Measurements from ENCODE around the gene TOP3B. TPM values are rescaled to one million over a fixed set of nuclear protein-coding genes. Genes with fewer than 3 reads are reported as not detected.

TOP3B gene
- total RNA-seq, 1 experiment from 2014 or later, result 68.6 TPM

GRCh38 chr22:21920341-21921183, 62.0 kb downstream of the TOP3B start:
- DNase-seq (ENCODE audit: low spot score) (no peak), ATAC-seq (no peak)
- Mint-ChIP-seq H3K4me3 (no peak overlapping the region), H3K27me3 (ENCODE audit: low read depth) (no peaks in the 10 kb centered on the region), H3K9me3 (no peaks in the 10 kb centered on the region), H3K27ac (peak overlapping the region; percentile 96), H3K36me3 (0 out of 2 replicates have a peak, but pooled peaks cover 3% of the 10 kb centered on the region), H3K4me1 (peaks cover 56% of the 10 kb centered on the region)
- CTCF ChIA-PET, result interaction anchor here (0.7 to 3.5 kb wide), 11 partner anchors 8 to 213 kb away, joined by 3 to 39 read pairs (median 5); partner anchors contain the start of genes MAPK1 and PPM1F
- no peak for TF ChIP-seq CBFB (CRISPR knock-in tag; IDR thresholded peaks at IDR 0.05; ENCODE audit: low read depth)
- no peak for TF ChIP-seq PRDM15 (CRISPR knock-in tag; IDR thresholded peaks at IDR 0.05)
- no peak for TF ChIP-seq ELF4 (CRISPR knock-in tag; IDR thresholded peaks at IDR 0.05; ENCODE audit: low read depth)
- no peak for TF ChIP-seq RORB (CRISPR knock-in tag; IDR thresholded peaks at IDR 0.05)
- TF ChIP-seq, protein P1, sequence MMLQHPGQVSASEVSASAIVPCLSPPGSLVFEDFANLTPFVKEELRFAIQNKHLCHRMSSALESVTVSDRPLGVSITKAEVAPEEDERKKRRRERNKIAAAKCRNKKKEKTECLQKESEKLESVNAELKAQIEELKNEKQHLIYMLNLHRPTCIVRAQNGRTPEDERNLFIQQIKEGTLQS (CRISPR knock-in tag; conservative IDR thresholded peaks at IDR 0.05), result no peak
- TF ChIP-seq ETV6 (CRISPR knock-in tag; IDR thresholded peaks at IDR 0.05), result no peak
- no peak for TF ChIP-seq PRRX2 (CRISPR knock-in tag; IDR thresholded peaks at IDR 0.05)
- TF ChIP-seq, protein P2, sequence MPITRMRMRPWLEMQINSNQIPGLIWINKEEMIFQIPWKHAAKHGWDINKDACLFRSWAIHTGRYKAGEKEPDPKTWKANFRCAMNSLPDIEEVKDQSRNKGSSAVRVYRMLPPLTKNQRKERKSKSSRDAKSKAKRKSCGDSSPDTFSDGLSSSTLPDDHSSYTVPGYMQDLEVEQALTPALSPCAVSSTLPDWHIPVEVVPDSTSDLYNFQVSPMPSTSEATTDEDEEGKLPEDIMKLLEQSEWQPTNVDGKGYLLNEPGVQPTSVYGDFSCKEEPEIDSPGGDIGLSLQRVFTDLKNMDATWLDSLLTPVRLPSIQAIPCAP (CRISPR knock-in tag; IDR thresholded peaks at IDR 0.05), result no peak
- no peak for TF ChIP-seq ZSCAN18 (CRISPR knock-in tag; IDR thresholded peaks at IDR 0.05)
- TF ChIP-seq GTF2I (CRISPR knock-in tag; conservative IDR thresholded peaks at IDR 0.05), result no peak
- POLR2A ChIA-PET, result no interaction called here

DNA sequence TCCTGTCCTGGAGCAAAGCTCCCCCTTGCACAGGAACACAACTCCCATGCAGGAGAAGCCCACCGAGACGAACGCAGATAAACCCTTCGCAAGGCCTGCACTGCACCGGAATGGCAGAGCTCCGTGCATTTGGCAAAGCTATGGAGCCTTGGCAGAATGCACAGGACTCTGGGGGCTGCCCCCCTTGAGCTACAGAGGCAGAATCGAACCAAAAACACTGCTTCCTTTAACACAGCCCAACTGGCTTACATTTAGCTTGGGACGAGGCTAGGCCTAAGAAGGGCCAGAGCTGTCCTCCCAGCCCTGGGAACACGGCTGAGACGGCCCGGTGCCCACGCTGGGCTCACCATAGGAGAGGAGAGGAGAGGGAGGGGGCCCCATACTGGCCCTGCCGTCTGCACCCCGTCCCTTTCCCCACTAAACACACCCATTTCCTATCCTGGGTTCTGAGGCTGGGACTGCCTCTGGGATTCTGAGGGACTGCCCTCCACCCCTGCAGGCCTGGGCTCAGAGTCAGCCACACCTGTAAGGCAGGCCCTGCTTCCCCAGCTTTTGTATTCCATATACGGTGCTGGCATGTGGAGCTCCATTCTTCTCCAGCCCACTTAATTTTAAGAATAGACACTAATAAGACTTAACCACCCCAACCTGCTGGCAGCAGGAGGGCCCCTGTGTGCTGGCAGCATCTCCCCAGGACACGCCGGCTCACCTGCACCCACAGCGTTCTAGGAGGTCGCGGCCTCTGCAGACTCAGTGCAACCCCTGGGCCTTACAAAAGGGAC, 62.9 kb downstream of the TOP3B start:
- ChIA-PET POLR2A (no interaction called here), CTCF (interaction anchor here (0.7 to 3.4 kb wide), 4 partner anchors 13 to 212 kb away, joined by 3 to 39 read pairs (median 4); partner anchors contain the start of gene PPM1F)
- peak overlapping the region; percentile 57 for H3K27ac Mint-ChIP-seq
- peaks cover 50% of the 10 kb centered on the region for H3K4me1 Mint-ChIP-seq
- ATAC-seq (peak; percentile 15), DNase-seq (ENCODE audit: low spot score) (no peak)
- H3K36me3 Mint-ChIP-seq, result 0 out of 2 replicates have a peak, but pooled peaks cover 3% of the 10 kb centered on the region
- no peaks in the 10 kb centered on the region for H3K9me3 Mint-ChIP-seq
- no peak overlapping the region for H3K4me3 Mint-ChIP-seq
- no peaks in the 10 kb centered on the region for H3K27me3 Mint-ChIP-seq (ENCODE audit: low read depth)
- TF ChIP-seq TEAD4 (CRISPR knock-in tag; IDR thresholded peaks at IDR 0.05) (no peak), ZNF423 (CRISPR knock-in tag; IDR thresholded peaks at IDR 0.05) (peak; percentile 73), ZNF232 (CRISPR knock-in tag; IDR thresholded peaks at IDR 0.05) (no peak)
